Small intestine (tissue), 7 donors: ENCODE results near the gene KRT75. TPM values are rescaled to one million over a fixed set of nuclear protein-coding genes. Genes with fewer than 3 reads are reported as not detected.

ENCODE experiments used
- DNase-seq, 2 donors: peaks; one replicate each; pipeline versions ENCODE4 v3.0.0 to v3.0.0-alpha.2; 2013
- FAIRE-seq: peaks from 2 replicates; lab custom pipeline; 2012; peaks lifted over from hg19 to GRCh38; lab: Jason Lieb, UNC
- H3K27ac ChIP-seq, 3 donors: one replicate each; pipeline ENCODE4 v1.5.1; 2013; ENCODE audit warnings: low read length in 2 of 3, mild to moderate bottlenecking in 2 of 3, control low read depth in 1 of 3, inconsistent platforms in 1 of 3, low read depth in 1 of 3, moderate library complexity in 1 of 3
- H3K27me3 ChIP-seq, 3 donors: one replicate each; pipeline ENCODE4 v1.6.1; 2013; ENCODE audit warnings: low read length in 3 of 3, inconsistent platforms in 1 of 3; ENCODE audit not compliant: control insufficient read depth in 3 of 3, insufficient read depth in 3 of 3
- H3K36me3 ChIP-seq, 3 donors: one replicate each; pipeline ENCODE4 v1.6.1; 2013; ENCODE audit warnings: low read length in 3 of 3, inconsistent platforms in 1 of 3, low read depth in 1 of 3, mild to moderate bottlenecking in 1 of 3, moderate library complexity in 1 of 3; ENCODE audit not compliant: control insufficient read depth in 3 of 3, insufficient read depth in 2 of 3
- H3K4me1 ChIP-seq, 3 donors: one replicate each; pipeline ENCODE4 v1.6.1; 2013; ENCODE audit warnings: low read length in 2 of 3, inconsistent platforms in 1 of 3, low read depth in 1 of 3, mild to moderate bottlenecking in 1 of 3, moderate library complexity in 1 of 3; ENCODE audit not compliant: control insufficient read depth in 3 of 3, insufficient read depth in 2 of 3
- H3K4me3 ChIP-seq, 3 donors: one replicate each; pipeline ENCODE4 v1.5.1; 2013; ENCODE audit warnings: low read length in 3 of 3, control low read depth in 1 of 3, inconsistent platforms in 1 of 3, low read depth in 1 of 3, mild to moderate bottlenecking in 1 of 3, moderate library complexity in 1 of 3
- H3K9me3 ChIP-seq, 2 donors: one replicate each; pipeline ENCODE4 v1.6.1; 2013; ENCODE audit warnings: low read depth in 1 of 2, low read length in 1 of 2; ENCODE audit not compliant: control insufficient read depth in 2 of 2, insufficient read depth in 1 of 2
- WGBS, 3 donors: extraction: QIAGEN DNeasy Blood & Tissue Kit; methylation state at CpG; one replicate each; pipeline ENCODE4 v1.1.7; 2013; 5-methylcytosine and 5-hydroxymethylcytosine counted together
- polyA plus RNA-seq, 4 donors: library from polyadenylated mRNA; stranded (reverse) in 3 of 4; unstranded in 1 of 4; fragments of 200-250 nt in 3 of 4; fragments of 120-200 nt in 1 of 4; gene quantifications; one replicate each; pipeline versions ENCODE4 v1.2.1 to v1.2.3, GENCODE V29; 2013
- donor health status: healthy with polysubstance abuse.
- donor health status: control.
- donor health status: control.
- donor health status: Bipolar disorder and iron deficiency.
- donor health status: healthy.

Gene KRT75
- polyA plus RNA-seq, 4 donors = 0.01 TPM; not detected in 3

GRCh38 chr12:52444647-52445595 is 10.8 kb upstream of the KRT75 start:
- no peaks in the 10 kb centered on the region for H3K36me3 ChIP-seq
- WGBS, 3 donors = 47 to 61% (median 51%) methylated on average over 10 of the region's 10 CpGs
- H3K4me3 ChIP-seq = no peak overlapping the region
- FAIRE-seq (no peak), DNase-seq (peak in 1 of 2 donors; percentile 20)
- H3K4me1 ChIP-seq = peaks cover 0 to 3% (median 0%) of the 10 kb centered on the region in 3 donors
- peaks cover 0 to 4% (median 3%) of the 10 kb centered on the region in 3 donors for H3K27me3 ChIP-seq
- no peak overlapping the region for H3K27ac ChIP-seq
- H3K9me3 ChIP-seq = no peaks in the 10 kb centered on the region

DNA sequence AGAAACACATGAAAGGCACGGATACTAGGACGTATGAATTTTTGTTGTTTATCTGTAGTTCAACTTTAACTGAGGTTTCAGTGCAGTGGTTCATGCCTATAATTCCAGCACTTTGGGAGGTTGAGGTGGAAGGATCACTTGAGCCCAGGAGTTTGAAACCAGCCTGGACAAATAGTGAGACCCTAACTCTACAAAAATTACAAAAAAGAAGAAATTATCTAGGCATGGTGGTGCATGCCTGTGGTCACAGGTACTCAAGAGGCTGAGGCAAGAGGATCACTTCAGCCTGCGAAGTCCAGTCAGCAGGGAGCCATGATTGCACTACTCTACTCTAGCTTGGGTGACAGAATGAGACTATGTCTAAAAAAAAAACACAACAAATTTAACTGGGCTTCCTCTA is 9.8 kb upstream of the KRT75 start:
- no peak for FAIRE-seq
- no peak overlapping the region for H3K27ac ChIP-seq
- 87 to 91% (median 90%) methylated on average over 3 of the region's 3 CpGs for WGBS, 3 donors

GRCh38 chr12:52442600-52443061 is 8.5 kb upstream of the KRT75 start:
- Histone ChIP-seq H3K36me3 (no peaks in the 10 kb centered on the region), H3K9me3 (no peaks in the 10 kb centered on the region), H3K4me3 (no peak overlapping the region), H3K4me1 (peaks cover 0 to 5% (median 0%) of the 10 kb centered on the region in 3 donors), H3K27me3 (peaks cover 0 to 4% (median 3%) of the 10 kb centered on the region in 3 donors), H3K27ac (no peak overlapping the region)
- FAIRE-seq = no peak
- 43 to 60% (median 47%) methylated on average over 6 of the region's 6 CpGs for WGBS, 3 donors
- DNase-seq = no peak

More for the DNA sequence above, 9.8 kb upstream of the KRT75 start:
- Histone ChIP-seq H3K36me3 (no peaks in the 10 kb centered on the region), H3K4me1 (peaks cover 0 to 3% (median 0%) of the 10 kb centered on the region in 3 donors), H3K4me3 (no peak overlapping the region), H3K9me3 (no peaks in the 10 kb centered on the region), H3K27me3 (peaks cover 0 to 4% (median 3%) of the 10 kb centered on the region in 3 donors)
- DNase-seq = no peak

- Histone ChIP-seq H3K4me1 (peaks cover 0 to 7% (median 3%) of the 10 kb centered on the region in 3 donors), H3K4me3 (no peak overlapping the region), H3K9me3 (no peaks in the 10 kb centered on the region), H3K27me3 (peaks cover 0 to 4% (median 3%) of the 10 kb centered on the region in 3 donors), H3K36me3 (no peaks in the 10 kb centered on the region), H3K27ac (no peak overlapping the region)
- DNase-seq (peak; percentile 49 to 52), FAIRE-seq (no peak)
- 33 to 48% (median 40%) methylated on average over 9 of the region's 9 CpGs for WGBS, 3 donors
Observed at GRCh38 chr12:52441320-52441911, 7.2 kb upstream of the KRT75 start.

- DNase-seq (no peak), FAIRE-seq (no peak)
- Histone ChIP-seq H3K36me3 (no peaks in the 10 kb centered on the region), H3K4me3 (no peak overlapping the region), H3K4me1 (peaks cover 0 to 12% (median 5%) of the 10 kb centered on the region in 3 donors), H3K27ac (no peak overlapping the region), H3K9me3 (no peaks in the 10 kb centered on the region), H3K27me3 (peaks cover 0 to 4% (median 3%) of the 10 kb centered on the region in 3 donors)
- 85 to 92% (median 87%) methylated on average over 5 of the region's 5 CpGs for WGBS, 3 donors
Observed at GRCh38 chr12:52440821-52441319, 6.7 kb upstream of the KRT75 start.

- no peaks in the 10 kb centered on the region for H3K36me3 ChIP-seq
- peaks cover 0 to 14% (median 5%) of the 10 kb centered on the region in 3 donors for H3K4me1 ChIP-seq
- no peak for DNase-seq
- WGBS, 3 donors = 56 to 63% (median 58%) methylated on average over 2 of the region's 2 CpGs
- no peak overlapping the region for H3K27ac ChIP-seq
- no peaks in the 10 kb centered on the region for H3K9me3 ChIP-seq
- peaks cover 0 to 4% (median 3%) of the 10 kb centered on the region in 3 donors for H3K27me3 ChIP-seq
- no peak for FAIRE-seq
- H3K4me3 ChIP-seq = no peak overlapping the region
Observed at GRCh38 chr12:52439845-52440244, 5.7 kb upstream of the KRT75 start.

GRCh38 chr12:52439420-52439819 is 5.2 kb upstream of the KRT75 start:
- H3K27me3 ChIP-seq = peaks cover 0 to 4% (median 3%) of the 10 kb centered on the region in 3 donors
- DNase-seq = no peak
- no peak overlapping the region for H3K27ac ChIP-seq
- H3K4me3 ChIP-seq = no peak overlapping the region
- WGBS, 3 donors = 77 to 79% (median 77%) methylated on average over 8 of the region's 8 CpGs
- no peak for FAIRE-seq
- H3K36me3 ChIP-seq = no peaks in the 10 kb centered on the region
- H3K4me1 ChIP-seq = peaks cover 0 to 13% (median 5%) of the 10 kb centered on the region in 3 donors
- H3K9me3 ChIP-seq = no peaks in the 10 kb centered on the region
